ENCODE measurements around the gene TEAD1. TPM values are rescaled to one million over a fixed set of nuclear protein-coding genes. Genes with fewer than 3 reads are reported as not detected.

Gene TEAD1
- total and polyA plus RNA-seq, 9 of the 15 experiments (the other 6 are each of a cell fraction or from before 2014, with no cell fraction given), result 1.7 to 17.7 (median 10.8) TPM

- in situ Hi-C loops (cut with MboI), result no loop called here
- ATAC-seq (peak; percentile 28), DNase-seq (ENCODE audit: extremely low read depth in 1 of 4, low spot score in 3 of 4) (peak in 3 of 4 experiments; percentile 31 to 56 (median 53)), FAIRE-seq (no peak)
- Histone ChIP-seq H2AFZ (ENCODE audit: low read depth, low read length) (0 out of 2 replicates have a peak overlapping the region, but pooled peaks have one; percentile 100), H3K27ac (ENCODE audit: extremely low read depth, low read depth, low read length) (peak overlapping the region; percentile 86; the same call in 1 of the 3 replicates), H3K36me3 (ENCODE audit: control insufficient read depth, insufficient read depth, low read length) (0 out of 3 replicates have a peak, but pooled peaks cover 6% of the 10 kb centered on the region), H3K9me1 (ENCODE audit: control insufficient read depth, insufficient read depth, low read length) (no peaks in the 10 kb centered on the region), H4K20me1 (replicated peaks; ENCODE audit: control insufficient read depth, insufficient read depth, low read length) (0 out of 2 replicates have a peak, but pooled peaks cover 7% of the 10 kb centered on the region), H3K9me3 (replicated peaks; ENCODE audit: control insufficient read depth, insufficient read depth, low read depth, low read length) (no peaks in the 10 kb centered on the region), H3K79me2 (ENCODE audit: control insufficient read depth, insufficient read depth, low read length) (peaks cover 11% of the 10 kb centered on the region; the same call in 1 of the 3 replicates), H3K4me2 (ENCODE audit: insufficient read depth, low read length) (peak overlapping the region; percentile 59; the same call in 1 of the 2 replicates), H3K27me3 (ENCODE audit: control insufficient read depth in 2 of 2, insufficient read depth in 2 of 2, low read length in 2 of 2) (no peaks in the 10 kb centered on the region), H3K4me1 (replicated peaks in 1 of 2; ENCODE audit: control insufficient read depth in 2 of 2, insufficient read depth in 2 of 2, low read length in 2 of 2) (peaks cover 5 to 12% of the 10 kb centered on the region in 2 experiments; a peak in 4 of 5 replicates), H3K4me3 (peak overlapping the region; percentile 74), H3K9ac (ENCODE audit: insufficient read depth in 1 of 2, low read depth in 2 of 2, low read length in 2 of 2) (peak overlapping the region; percentile 33 to 98; a peak in 3 of 4 replicates)
- ChIA-PET POLR2A (interaction anchor here (0.9 to 1.0 kb wide), 2 partner anchors 10 to 13 kb away, joined by 3 to 4 read pairs; no protein-coding TSS in a partner anchor), CTCF (ENCODE audit: low intra/inter-chr PET ratio) (no interaction called here)
- BruUV-seq (replicated peaks), result no TSS peak
- WGBS (ENCODE audit: insufficient coverage, low coverage, missing lambda C conversion rate), result 0% methylated on average over 9 of the region's 46 CpGs
- intact Hi-C loops (cut with micrococcal nuclease), result loop anchor here (5.0 kb wide), 3 partner anchors 68 to 213 kb away; no protein-coding TSS in a partner anchor
- TF ChIP-seq SAP30 (IDR thresholded peaks at IDR 0.05; ENCODE audit: borderline replicate concordance, insufficient read depth, low read depth, low read length, poor library complexity, severe bottlenecking) (peak; percentile 18), VEZF1 (CRISPR knock-in tag; IDR thresholded peaks at IDR 0.05) (peak; percentile 72), TFAM (CRISPR knock-in tag; conservative IDR thresholded peaks at IDR 0.05) (no peak), ZFX (CRISPR knock-in tag; IDR thresholded peaks at IDR 0.05) (peak; percentile 21; the same call in 1 of the 2 replicates), DMBX1 (CRISPR knock-in tag; IDR thresholded peaks at IDR 0.05; ENCODE audit: borderline replicate concordance) (0 out of 2 replicates have a peak, but pooled peaks have one; percentile 0), EGR1 (conservative IDR thresholded peaks at IDR 0.05) (no peak), ZNF311 (CRISPR knock-in tag; IDR thresholded peaks at IDR 0.05) (no peak), ZNF79 (CRISPR knock-in tag; IDR thresholded peaks at IDR 0.05; ENCODE audit: low read depth) (no peak)
- TF ChIP-seq, protein P1, sequence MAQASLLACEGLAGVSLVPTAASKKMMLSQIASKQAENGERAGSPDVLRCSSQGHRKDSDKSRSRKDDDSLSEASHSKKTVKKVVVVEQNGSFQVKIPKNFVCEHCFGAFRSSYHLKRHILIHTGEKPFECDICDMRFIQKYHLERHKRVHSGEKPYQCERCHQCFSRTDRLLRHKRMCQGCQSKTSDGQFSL (CRISPR knock-in tag; IDR thresholded peaks at IDR 0.05), result peak; percentile 76
- TF ChIP-seq, protein P1 (tag; IDR thresholded peaks at IDR 0.05), result peak in 1 of 2 experiments; percentile 54; a peak in 1 of 4 replicates
- TF ChIP-seq, protein P2, sequence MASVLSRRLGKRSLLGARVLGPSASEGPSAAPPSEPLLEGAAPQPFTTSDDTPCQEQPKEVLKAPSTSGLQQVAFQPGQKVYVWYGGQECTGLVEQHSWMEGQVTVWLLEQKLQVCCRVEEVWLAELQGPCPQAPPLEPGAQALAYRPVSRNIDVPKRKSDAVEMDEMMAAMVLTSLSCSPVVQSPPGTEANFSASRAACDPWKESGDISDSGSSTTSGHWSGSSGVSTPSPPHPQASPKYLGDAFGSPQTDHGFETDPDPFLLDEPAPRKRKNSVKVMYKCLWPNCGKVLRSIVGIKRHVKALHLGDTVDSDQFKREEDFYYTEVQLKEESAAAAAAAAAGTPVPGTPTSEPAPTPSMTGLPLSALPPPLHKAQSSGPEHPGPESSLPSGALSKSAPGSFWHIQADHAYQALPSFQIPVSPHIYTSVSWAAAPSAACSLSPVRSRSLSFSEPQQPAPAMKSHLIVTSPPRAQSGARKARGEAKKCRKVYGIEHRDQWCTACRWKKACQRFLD (CRISPR knock-in tag; IDR thresholded peaks at IDR 0.05), result peak; percentile 11; the same call in 1 of the 2 replicates
- TF ChIP-seq, protein P3, sequence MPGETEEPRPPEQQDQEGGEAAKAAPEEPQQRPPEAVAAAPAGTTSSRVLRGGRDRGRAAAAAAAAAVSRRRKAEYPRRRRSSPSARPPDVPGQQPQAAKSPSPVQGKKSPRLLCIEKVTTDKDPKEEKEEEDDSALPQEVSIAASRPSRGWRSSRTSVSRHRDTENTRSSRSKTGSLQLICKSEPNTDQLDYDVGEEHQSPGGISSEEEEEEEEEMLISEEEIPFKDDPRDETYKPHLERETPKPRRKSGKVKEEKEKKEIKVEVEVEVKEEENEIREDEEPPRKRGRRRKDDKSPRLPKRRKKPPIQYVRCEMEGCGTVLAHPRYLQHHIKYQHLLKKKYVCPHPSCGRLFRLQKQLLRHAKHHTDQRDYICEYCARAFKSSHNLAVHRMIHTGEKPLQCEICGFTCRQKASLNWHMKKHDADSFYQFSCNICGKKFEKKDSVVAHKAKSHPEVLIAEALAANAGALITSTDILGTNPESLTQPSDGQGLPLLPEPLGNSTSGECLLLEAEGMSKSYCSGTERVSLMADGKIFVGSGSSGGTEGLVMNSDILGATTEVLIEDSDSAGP (CRISPR knock-in tag; IDR thresholded peaks at IDR 0.05), result no peak
These were observed 332 bp downstream of the TEAD1 start for GRCh38 chr11:12674571-12674935.
